ENCODE results near the gene SVEP1. TPM values are rescaled to one million over a fixed set of nuclear protein-coding genes. Genes with fewer than 3 reads are reported as not detected.

Gene SVEP1
- total RNA-seq, 1 donor from 2014 or later: 6.8 TPM

DNA sequence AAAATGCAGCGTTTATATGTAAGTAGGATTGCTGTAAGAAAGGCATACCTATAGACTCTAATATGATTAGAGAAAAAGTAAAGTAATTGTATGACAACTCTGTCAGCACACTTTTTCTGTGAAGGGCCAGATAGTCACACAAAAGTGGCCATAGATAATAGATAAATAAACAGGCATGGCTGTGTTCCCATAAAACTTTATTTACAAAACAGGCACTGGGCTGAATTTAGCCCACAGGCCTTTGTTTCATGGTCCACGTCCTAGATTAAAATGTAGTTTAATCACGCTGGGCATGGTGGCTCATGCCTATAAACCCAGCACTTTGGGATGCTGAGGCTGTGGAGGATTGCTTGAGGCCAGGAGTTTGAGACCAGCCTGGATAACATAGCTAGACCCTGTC is 233.2 kb downstream of the SVEP1 start:
- no peak for DNase-seq
- no peak for ATAC-seq (ENCODE audit: poor library complexity)
- intact Hi-C loops (cut with DNase I): no loop called here

DNA sequence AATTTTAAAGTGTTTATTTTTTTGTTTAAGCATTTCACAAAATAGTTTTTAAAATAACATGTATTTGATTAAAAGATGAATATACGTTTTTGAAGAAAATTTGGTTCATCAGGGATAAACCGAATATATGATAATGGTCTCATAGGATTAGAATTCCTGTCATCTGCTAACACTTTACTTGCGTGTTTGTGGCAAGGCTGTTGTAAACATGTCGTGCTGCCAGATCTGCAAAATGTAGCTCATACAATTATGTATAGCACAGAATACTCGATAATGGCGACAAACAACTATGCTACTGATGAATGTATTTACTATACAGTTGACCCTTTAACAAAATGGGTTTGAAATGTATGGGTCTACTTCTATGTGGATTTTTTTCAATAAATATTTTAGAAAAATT is 234.7 kb downstream of the SVEP1 start:
- intact Hi-C loops (cut with DNase I): no loop called here
- no peak for DNase-seq
- no peak for ATAC-seq (ENCODE audit: poor library complexity)

DNA sequence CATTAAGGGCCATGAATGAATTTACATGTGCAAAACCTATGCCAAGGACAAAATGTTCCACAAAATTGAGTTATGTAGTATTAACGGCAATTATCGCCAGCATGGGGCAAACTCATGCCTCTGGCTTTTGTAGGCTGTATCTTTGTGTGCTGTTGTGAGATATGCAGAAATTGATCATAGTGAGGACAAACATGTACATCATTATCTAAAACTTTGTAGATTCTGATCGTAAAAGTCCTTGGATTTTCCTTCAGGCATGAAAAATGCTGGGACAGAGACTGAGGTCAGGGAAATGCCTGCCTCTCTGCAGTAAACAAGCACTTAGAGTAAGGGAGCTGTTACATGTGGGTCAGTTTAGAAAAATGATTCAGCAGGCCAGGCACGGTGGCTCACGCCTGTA is 236.0 kb downstream of the SVEP1 start:
- ATAC-seq (ENCODE audit: poor library complexity): no peak
- intact Hi-C loops (cut with DNase I): no loop called here
- no peak for DNase-seq

DNA sequence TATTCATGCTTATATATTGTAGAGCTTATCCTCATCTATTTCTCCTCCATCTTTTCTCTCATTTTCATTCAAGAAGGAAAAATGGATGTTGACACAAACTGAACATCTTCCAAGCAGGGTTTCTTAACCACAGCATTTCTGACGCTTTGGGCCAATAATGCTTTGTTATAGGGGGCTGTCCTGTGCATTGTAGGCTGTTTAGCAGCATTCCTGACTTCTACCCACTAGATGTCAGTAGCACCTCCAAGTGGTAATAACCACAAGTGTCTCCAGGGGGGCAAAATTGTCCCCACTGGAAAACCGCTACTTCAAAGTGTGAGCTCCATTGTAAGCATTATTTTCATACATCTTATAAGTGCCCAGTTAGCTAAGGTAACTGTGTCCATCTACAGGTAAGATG is 239.2 kb downstream of the SVEP1 start:
- intact Hi-C loops (cut with DNase I): no loop called here
- no peak for ATAC-seq (ENCODE audit: poor library complexity)
- DNase-seq: no peak

DNA sequence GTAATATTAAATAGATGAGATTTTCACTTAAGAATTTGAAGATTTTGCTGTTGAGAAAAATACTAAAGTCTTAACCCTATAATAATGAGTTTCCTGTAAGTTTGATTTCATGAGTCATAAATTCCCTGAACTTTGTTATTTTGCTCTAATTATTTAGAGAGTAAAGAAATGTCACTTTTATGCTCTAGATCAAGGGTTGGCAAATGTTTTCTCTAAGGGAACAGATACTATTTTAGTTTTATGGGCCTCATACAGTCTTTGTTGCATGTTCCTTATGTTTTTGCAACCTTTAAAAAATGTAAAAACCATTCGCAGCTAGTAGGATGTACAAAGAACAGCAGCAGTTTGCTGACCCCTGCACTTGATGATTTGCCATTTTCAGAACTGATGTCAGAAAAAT is 241.4 kb downstream of the SVEP1 start:
- DNase-seq (no peak), ATAC-seq (ENCODE audit: poor library complexity) (no peak)
- intact Hi-C loops (cut with DNase I): no loop called here

DNA sequence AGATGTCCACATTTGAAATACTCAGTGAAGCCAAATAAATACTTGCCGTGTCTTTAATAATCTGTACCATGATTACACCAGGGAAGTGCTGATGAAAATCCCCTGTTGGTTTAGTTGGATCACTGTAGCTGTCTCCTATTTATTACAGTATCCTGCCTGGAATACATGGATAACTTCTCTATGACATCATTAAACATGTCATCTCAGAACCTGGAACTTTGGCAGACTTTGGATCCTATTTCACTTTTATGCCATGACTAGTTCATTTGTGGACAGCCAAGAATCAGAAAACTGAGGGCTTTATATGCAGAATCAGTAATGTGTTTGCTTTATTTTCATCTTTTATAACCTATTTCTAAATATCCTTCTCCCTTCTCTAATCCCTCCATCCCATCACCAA is 241.8 kb downstream of the SVEP1 start, which contains the start of gene TXNDC8:
TSS of gene TXNDC8 (minus strand) at position 137 of the 400 bp plus-strand sequence.
- DNase-seq: no peak
- intact Hi-C loops (cut with DNase I): no loop called here
- no peak for ATAC-seq (ENCODE audit: poor library complexity)

DNA sequence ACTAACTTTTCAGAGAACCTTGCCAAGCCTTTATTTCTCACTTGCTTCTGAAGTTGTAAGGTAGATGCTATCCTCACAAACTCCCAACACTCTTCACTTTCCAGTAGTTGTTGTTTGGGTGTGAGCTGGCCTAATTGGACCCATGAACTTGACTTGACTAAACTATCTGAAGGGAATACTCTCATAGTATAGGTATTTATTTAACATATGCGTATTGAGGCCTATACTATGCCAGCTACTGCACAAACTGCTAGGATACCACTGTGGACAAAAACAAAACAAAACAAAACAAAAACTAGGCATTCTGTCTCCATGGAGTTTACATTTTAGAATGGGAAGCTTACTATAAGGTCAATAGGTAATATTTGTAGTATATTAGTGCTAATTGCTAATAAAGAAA is 243.2 kb downstream of the SVEP1 start:
- DNase-seq: no peak
- intact Hi-C loops (cut with DNase I): no loop called here
- no peak for ATAC-seq (ENCODE audit: poor library complexity)

DNA sequence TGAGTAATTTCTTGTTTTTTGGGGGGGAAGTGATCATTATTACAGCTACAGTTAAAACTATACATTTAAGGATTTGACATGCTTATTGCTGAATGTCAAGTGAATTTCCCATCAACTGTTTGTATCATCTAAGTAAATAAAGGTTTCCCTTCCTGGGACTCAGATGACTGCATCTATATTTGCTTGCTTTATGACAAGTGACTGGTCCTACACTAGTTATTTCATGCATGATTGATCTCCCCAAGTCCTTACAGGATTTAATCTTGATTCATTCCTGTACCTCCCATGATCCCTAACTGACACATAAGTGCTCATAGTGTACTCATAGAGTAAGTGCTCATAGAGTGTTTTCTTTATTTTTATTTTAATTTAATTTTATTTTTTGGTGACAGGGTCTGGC is 244.7 kb downstream of the SVEP1 start:
- intact Hi-C loops (cut with DNase I): no loop called here
- ATAC-seq (ENCODE audit: poor library complexity) (no peak), DNase-seq (no peak)

DNA sequence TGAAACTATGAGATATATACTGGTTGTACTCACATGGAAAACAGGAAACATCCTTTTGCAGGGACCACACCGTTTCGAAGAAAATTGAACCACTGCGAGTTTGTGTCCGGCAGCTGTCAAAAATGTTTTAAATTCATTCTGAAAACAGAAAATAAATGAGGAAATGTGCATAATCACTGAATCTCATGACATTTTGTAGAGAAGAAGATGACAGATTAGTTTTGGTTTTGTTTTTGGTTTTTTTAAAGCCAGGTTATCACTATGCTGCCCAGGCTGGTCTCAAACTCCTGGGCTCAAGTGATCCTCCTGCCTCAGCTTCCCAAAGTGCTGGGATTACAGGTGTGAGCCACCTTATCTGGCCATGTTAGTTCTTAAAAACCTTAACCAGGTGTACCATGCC is 245.4 kb downstream of the SVEP1 start:
- DNase-seq (no peak), ATAC-seq (ENCODE audit: poor library complexity) (no peak)
- intact Hi-C loops (cut with DNase I): no loop called here

DNA sequence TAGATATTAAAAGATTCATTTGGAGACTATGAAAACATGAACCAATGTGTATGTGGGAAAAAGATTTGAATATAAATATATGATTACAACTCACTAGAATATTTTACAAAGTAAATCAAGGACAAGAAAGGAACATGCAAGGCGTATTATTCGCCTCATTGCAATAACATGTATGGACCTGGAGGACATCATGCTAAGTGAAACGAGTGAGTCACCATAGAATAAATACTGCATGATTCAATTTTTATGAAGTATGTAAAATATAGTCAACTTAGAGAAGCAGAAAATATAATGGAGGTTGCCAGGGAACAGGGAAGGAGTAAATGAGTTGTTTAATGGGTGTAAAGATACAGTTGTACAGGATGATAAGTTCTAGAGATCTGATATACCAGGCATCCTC is 246.8 kb downstream of the SVEP1 start:
- intact Hi-C loops (cut with DNase I): no loop called here
- DNase-seq (no peak), ATAC-seq (ENCODE audit: poor library complexity) (no peak)

DNA sequence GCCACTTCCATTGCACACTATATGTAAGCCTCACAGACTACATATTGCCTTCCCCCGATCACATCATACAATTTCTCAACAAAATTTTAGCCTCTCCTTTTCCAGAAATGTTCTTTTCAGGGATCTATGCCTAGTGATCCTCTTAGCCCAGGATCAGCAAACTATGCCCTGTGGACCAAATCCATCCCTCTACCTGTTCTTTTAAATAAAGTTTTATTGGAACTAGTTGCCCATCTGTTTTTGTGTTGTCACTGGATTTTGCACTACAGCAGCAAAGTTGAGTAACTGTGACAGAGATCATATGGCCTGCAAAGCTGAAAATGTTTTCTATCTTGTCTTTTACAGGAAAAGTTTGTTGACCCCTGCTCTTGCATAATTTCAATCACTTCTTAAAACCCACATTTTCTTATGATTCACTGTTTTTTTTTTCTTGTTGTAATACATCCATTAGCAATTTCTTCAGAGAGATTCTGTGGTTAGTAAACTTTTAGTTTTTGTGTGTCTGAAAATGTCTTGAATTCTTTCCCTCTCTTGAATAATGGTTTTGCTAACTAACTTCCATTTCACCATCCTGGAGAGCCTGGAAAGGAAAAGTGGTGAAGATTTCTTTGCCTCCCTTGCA is 248.9 kb downstream of the SVEP1 start:
- no peak for DNase-seq
- no peak for ATAC-seq (ENCODE audit: poor library complexity)
- intact Hi-C loops (cut with DNase I): no loop called here

DNA sequence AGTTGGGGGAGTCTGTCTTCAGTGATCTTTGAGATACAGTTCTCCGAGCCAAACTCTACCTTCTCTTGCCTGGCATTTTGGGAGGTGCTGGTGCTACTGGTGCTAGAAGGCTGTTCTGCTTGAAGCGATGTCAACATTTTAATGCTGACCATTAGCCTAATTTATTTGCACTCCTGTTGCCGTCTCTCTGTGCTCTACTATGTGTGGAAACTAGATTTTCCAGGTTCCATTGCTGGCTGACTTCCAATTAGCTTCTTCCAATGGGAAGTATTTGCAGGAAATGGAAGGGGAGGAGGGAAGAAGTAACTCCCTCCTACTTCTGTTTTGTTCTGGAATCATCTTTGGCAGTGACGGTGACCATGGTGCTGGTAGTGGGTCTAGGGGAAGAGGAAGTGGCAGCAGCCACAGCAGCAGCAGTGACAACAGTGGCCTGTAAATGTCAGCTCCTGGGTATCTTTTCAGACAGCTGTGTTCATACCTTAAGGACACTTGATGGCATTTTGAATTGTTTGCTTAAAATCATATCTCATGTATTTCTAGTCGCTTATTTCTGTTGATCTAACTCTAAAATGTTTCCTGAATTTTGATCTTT is 249.8 kb downstream of the SVEP1 start:
- DNase-seq: no peak
- no peak for ATAC-seq (ENCODE audit: poor library complexity)
- intact Hi-C loops (cut with DNase I): no loop called here

DNA sequence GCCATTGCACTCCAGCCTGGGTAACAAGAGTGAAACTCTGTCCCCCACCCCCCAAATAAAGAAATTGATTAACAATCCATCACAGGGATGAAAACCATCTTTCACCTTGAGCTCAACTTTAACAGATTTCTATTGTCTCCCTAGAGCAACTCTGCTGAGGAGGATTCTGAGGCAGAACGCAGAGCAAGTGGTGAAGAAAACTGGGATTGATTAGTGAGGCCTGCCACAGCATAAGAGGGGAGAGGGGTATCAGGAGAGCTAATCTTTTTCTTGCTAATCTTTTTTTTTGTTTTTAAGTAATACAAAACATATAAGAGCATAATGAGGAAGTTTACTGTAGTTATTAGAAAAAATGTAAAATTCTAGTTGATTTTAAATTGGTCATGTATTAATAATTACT is 250.8 kb downstream of the SVEP1 start:
- intact Hi-C loops (cut with DNase I): no loop called here
- DNase-seq (no peak), ATAC-seq (ENCODE audit: poor library complexity) (no peak)

DNA sequence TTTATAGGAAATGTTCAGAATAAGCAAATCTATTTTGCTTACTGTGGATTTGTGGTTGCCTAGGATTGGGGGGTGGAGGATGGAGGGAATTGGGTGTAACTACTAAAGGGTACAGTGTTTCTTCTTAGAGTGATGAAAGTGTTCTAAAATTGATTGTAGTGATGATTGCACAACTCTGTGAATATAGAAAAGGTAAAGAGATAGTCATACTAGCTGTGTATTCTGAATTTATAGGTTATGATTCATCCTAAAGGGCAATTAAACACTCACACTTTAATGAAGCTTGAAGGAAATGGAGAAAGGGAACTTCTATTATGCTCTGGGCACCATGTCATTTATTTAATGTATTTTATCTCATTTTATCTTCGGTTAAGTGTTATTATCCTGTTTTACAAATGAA is 251.8 kb downstream of the SVEP1 start:
- ATAC-seq (ENCODE audit: poor library complexity): no peak
- intact Hi-C loops (cut with DNase I): no loop called here
- DNase-seq: no peak

DNA sequence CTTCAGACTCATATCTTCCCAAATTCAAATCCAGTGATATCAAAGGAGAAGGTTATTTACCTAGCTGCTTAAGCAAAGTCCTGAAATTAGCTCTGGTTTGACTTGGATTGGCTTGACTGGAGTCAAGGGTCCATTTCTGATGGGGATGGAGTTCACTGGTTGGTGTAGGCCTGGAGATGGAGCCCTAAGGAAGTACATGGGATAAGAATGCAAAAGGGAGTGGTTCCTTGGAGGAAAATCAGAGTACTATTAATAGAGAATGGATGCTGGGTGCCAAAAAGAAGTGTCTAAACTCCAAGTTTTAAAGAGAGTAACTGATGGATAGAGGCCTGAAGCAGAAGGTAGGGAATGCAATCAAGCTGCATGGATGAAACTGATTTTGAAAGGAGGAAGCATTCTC is 255.7 kb downstream of the SVEP1 start:
- ATAC-seq (ENCODE audit: poor library complexity): no peak
- DNase-seq: no peak
- intact Hi-C loops (cut with DNase I): no loop called here

DNA sequence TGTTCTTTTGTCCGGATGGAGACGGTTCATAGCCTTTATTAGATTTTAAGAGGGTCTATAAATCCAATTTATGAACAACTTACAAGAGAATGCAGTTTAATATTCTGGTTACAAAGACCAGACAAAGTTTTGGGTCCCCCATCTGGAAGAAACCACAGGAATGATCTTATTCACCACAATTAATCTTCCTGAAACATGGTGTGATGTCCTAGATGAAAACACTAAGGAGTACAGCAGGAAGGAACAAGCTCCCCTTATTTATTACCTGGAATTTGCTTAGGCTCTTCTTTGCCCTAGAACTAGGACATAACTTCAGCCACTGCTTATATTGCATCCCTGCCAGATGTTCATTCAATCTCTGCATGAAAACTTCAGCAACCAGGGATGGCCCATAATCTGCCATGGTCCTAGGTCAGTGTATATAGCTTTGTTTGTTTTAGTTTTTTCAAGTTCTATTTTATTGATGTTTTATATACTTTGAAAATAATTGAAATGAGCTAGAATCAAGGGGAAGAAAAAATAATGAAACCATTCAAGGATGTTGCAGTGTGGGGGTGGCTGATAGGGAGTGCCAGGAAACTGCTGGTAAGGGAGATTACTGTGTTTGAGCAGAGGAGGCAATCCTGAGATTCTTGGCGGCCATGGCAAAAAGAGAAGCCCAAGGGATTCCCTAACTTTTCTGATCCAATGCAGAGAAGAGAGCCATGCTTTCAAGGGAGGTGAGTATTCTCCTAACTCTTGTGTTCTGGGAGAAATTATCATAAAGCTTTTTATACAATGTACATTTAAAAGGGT is 258.7 kb downstream of the SVEP1 start:
- ATAC-seq (ENCODE audit: poor library complexity) (no peak), DNase-seq (no peak)
- intact Hi-C loops (cut with DNase I): no loop called here

DNA sequence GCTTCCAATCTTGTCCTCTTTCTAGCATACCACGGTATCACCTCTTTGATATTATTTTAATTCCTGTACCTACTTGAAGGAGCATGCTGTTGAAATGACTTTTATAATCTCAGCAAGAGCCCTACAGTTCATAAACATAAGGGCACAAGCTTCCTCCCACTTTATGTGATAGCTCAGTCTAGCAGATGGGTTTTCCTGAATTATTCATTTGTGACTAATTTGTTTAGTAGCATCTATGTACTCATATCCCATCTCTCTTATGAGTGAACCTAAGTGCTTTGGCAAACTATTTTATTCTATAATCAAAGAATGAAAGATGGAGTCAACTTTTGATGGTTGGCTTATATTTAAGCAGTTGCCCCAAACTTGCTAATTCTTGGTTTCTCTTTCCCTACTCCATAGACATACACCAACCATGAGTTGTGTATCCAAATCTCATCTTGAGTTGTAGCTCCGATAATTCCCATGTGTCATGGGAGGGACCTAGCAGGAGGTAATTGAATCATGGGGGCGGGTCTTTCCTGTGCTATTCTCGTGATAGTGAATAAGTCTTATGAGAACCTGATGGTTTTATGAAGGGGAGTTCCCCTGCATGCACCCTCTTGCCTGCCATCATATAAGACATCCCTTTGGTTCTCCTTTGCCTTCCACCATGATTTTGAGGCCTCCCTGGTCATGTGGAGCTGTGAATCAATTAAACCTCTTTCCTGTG is 259.6 kb downstream of the SVEP1 start:
- ATAC-seq (ENCODE audit: poor library complexity) (no peak), DNase-seq (no peak)
- intact Hi-C loops (cut with DNase I): no loop called here

DNA sequence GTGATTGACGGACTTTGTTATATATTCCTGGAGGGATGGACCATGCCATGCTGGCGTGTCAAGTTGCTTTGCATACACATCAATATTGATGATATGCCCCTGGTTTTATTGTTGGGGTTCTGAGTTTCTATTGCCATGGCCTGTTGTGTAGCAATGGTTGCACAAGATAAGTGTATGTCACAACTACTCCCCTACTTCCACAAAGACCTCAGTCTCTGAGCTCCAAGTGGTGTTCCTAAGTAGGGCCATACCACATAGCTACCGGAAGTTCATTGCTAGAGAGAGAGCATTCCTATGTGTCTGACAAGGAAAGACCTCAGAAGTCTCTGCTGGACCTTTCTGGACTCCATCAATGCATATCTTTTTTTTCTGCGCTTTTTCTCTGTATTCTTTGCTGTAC is 261.6 kb downstream of the SVEP1 start:
- intact Hi-C loops (cut with DNase I): no loop called here
- DNase-seq (no peak), ATAC-seq (ENCODE audit: poor library complexity) (no peak)

DNA sequence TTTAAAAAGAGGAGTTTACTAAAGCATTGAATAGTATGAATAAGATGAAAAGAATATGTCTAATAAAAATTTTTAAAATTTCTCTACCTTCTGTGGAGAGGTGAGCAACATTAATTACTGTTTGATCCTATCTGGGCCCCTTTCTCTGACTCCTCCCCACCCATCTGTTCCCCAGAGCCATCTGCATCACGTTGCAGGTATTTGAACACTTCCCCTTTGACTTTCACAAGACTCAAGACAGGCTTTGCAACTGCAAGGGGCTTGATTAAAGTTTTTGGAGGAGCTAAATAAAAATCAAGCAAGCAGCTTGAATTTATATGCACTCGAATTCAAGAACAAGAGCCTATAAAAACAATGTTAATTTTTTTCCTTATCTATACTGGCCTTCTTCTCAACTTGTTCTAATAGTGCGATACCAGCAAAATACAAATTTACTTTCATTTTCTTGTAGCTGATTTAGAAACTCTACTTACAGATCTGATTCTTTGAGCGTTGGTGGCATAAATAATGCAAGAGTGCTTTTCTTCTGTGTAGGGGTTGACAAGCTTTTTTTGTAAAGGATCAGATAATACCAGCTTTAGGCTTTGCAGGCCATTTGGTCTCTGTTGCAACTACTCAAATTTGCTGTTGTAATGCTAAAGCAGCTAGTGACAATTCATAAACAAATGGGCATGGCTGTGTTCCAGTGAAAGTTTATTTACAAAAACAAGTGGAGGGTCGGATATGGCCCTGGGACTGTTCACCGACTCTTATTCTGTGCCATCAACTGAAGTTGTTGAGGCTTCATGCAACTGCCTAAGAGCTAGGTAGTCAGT is 263.1 kb downstream of the SVEP1 start:
- intact Hi-C loops (cut with DNase I): no loop called here
- DNase-seq: no peak
- ATAC-seq (ENCODE audit: poor library complexity): no peak

Measured in Right ventricle myocardium superior (tissue), 1 donor.